K562 (cell line): Measurements from ENCODE around the gene EIF5B. TPM values are rescaled to one million over a fixed set of nuclear protein-coding genes. Genes with fewer than 3 reads are reported as not detected.

ENCODE experiments used
- CHD1 ChIP-seq: fragments of 200-600 bp; sonication (generic); IDR thresholded peaks from one replicate; pipeline ENCODE4 v1.6.1; 2012; ENCODE audit warnings: mild to moderate bottlenecking, moderate library complexity, low read length, inconsistent platforms
- EWSR1 ChIP-seq: fragments of 450-650 bp; IDR thresholded peaks from 2 replicates; pipeline ENCODE4 v1.6.1; 2018; ENCODE audit warnings: borderline replicate concordance, mild to moderate bottlenecking, low read depth, moderate library complexity; ENCODE audit not compliant: partially characterized antibody
- NFIX ChIP-seq: fragments of 250-450 bp; sonication (Bioruptor Pico); IDR thresholded peaks from 2 replicates; pipeline ENCODE4 v1.4.0; 2020; ENCODE audit warnings: low read depth, mild to moderate bottlenecking, moderate library complexity
- TAF9B ChIP-seq: fragments of 450-650 bp; IDR thresholded peaks from 2 replicates; pipeline ENCODE4 v1.6.1; 2018; ENCODE audit warnings: mild to moderate bottlenecking; ENCODE audit not compliant: partially characterized antibody
- TCF3 ChIP-seq: sonication (generic); formaldehyde crosslinking; IDR thresholded peaks from 2 replicates; pipeline ENCODE4 v1.4.0; 2020; ENCODE audit warnings: mild to moderate bottlenecking, missing genetic modification reagents
- THRAP3 ChIP-seq: fragments of 450-650 bp; IDR thresholded peaks from 2 replicates; pipeline ENCODE4 v1.6.1; 2016; ENCODE audit warnings: mild to moderate bottlenecking, inconsistent platforms, borderline replicate concordance
- ZKSCAN1 ChIP-seq: fragments of 150-350 bp; IDR thresholded peaks from 2 replicates; pipeline ENCODE4 v1.6.1; 2016; ENCODE audit warnings: low read depth, low read length
- ZNF134 ChIP-seq: fragments of 250-450 bp; sonication (Bioruptor Pico); conservative IDR thresholded peaks from 2 replicates; pipeline ENCODE4 v1.4.0; 2020
- ZNF507 ChIP-seq: conservative IDR thresholded peaks from 2 replicates; pipeline ENCODE4 v1.6.1; 2017; ENCODE audit warnings: missing genetic modification characterization, missing compliant biosample characterization
- polyA plus RNA-seq, 8 experiments: library from polyadenylated mRNA; depleted of rRNA in 4 of 8; stranded (reverse) in 5 of 8; unstranded in 3 of 8; fragments of >200 nt; fragmentation: Nextera tagmentation in 2 of 8; fragmentation: Illumina TruSeq in 1 of 8; extraction: Ambion mirVana in 2 of 8; extraction: Trizol in 1 of 8; gene quantifications; 2 replicates each; pipeline versions ENCODE4 v1.2.1 to v1.2.3, GENCODE V29; 2011 to 2014; ENCODE audit warnings: inconsistent platforms in 1 of 8, missing spikeins in 1 of 8
- total RNA-seq, 7 experiments: library from RNA; depleted of rRNA in 6 of 7; stranded (reverse); fragments of >200 nt in 6 of 7; fragmentation: Illumina TruSeq in 2 of 7; extraction: Trizol in 2 of 7; gene quantifications; 2 replicates each; pipeline versions ENCODE4 v1.2.1 to v1.2.3, GENCODE V29; 2011 to 2021; ENCODE audit warnings: low replicate concordance in 1 of 7
- TF ChIP-seq, protein P1 (sequence below): fragments of 450-650 bp; formaldehyde crosslinking; IDR thresholded peaks from 2 replicates; pipeline ENCODE4 v1.4.0; 2020; ENCODE audit warnings: mild to moderate bottlenecking
- TF ChIP-seq, protein P2 (sequence below): fragments of 150-350 bp; IDR thresholded peaks from 2 replicates; pipeline ENCODE4 v1.6.1; 2014; ENCODE audit warnings: low read depth, mild to moderate bottlenecking, low read length, borderline replicate concordance
- TF ChIP-seq, protein P3 (sequence below), 2 experiments: fragments of 450-650 bp in 1 of 2; sonication (generic) in 1 of 2; formaldehyde crosslinking; conservative IDR thresholded peaks; 2 replicates each; pipeline versions ENCODE4 v1.4.0 to v1.8.1; 2020 to 2022; ENCODE audit warnings: mild to moderate bottlenecking in 1 of 2, missing genetic modification reagents in 1 of 2
- TF ChIP-seq, protein P4 (sequence below): sonication (generic); formaldehyde crosslinking; IDR thresholded peaks from 2 replicates; pipeline ENCODE4 v1.8.1; 2023; ENCODE audit warnings: missing genetic modification reagents, mild to moderate bottlenecking, borderline replicate concordance

EIF5B gene
- total and polyA plus RNA-seq, 9 of the 15 experiments (the other 6 are each of a cell fraction or from before 2014, with no cell fraction given) = 26.5 to 143 (median 47.7) TPM

DNA sequence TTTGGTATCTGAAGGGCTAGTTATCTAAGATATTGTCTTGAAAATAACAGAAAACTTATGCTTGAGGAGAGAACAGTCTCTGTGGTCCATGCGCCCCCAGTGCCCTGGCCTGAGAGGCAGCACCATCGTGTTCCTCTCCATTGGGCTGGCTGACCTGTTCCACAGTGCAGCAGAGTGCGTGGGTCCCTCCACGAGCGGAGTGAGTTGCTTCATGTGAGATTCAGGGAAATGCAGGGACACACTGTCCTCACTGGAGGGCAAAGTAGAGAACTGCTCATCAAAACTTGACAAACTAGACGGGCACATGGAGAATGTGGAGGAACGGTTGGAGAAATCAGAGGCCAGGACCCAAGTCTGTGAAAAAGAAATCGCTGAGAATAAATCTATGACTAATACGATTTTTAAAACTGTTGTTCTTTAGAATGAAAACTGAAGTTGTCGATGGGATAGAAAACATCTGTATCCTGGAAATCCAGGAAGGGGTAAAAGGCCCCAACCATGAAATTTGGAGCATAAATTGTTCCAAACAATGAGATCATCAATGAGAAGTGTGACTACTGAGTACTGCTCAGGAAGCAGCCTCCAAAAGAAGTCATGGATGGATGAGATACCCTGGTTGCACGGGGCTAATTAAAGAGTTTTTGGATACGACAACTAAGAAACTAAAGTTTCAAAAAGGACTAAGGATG, 94.5 kb downstream of the EIF5B start (continued):
- TF ChIP-seq, protein P1, sequence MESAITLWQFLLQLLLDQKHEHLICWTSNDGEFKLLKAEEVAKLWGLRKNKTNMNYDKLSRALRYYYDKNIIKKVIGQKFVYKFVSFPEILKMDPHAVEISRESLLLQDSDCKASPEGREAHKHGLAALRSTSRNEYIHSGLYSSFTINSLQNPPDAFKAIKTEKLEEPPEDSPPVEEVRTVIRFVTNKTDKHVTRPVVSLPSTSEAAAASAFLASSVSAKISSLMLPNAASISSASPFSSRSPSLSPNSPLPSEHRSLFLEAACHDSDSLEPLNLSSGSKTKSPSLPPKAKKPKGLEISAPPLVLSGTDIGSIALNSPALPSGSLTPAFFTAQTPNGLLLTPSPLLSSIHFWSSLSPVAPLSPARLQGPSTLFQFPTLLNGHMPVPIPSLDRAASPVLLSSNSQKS = no peak
- TF ChIP-seq CHD1 = no peak
- TF ChIP-seq TAF9B = no peak
- no peak for TF ChIP-seq TCF3 (CRISPR knock-in tag)
- TF ChIP-seq, protein P2, sequence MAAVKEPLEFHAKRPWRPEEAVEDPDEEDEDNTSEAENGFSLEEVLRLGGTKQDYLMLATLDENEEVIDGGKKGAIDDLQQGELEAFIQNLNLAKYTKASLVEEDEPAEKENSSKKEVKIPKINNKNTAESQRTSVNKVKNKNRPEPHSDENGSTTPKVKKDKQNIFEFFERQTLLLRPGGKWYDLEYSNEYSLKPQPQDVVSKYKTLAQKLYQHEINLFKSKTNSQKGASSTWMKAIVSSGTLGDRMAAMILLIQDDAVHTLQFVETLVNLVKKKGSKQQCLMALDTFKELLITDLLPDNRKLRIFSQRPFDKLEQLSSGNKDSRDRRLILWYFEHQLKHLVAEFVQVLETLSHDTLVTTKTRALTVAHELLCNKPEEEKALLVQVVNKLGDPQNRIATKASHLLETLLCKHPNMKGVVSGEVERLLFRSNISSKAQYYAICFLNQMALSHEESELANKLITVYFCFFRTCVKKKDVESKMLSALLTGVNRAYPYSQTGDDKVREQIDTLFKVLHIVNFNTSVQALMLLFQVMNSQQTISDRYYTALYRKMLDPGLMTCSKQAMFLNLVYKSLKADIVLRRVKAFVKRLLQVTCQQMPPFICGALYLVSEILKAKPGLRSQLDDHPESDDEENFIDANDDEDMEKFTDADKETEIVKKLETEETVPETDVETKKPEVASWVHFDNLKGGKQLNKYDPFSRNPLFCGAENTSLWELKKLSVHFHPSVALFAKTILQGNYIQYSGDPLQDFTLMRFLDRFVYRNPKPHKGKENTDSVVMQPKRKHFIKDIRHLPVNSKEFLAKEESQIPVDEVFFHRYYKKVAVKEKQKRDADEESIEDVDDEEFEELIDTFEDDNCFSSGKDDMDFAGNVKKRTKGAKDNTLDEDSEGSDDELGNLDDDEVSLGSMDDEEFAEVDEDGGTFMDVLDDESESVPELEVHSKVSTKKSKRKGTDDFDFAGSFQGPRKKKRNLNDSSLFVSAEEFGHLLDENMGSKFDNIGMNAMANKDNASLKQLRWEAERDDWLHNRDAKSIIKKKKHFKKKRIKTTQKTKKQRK = no peak
- TF ChIP-seq, protein P3, sequence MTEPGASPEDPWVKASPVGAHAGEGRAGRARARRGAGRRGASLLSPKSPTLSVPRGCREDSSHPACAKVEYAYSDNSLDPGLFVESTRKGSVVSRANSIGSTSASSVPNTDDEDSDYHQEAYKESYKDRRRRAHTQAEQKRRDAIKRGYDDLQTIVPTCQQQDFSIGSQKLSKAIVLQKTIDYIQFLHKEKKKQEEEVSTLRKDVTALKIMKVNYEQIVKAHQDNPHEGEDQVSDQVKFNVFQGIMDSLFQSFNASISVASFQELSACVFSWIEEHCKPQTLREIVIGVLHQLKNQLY (CRISPR knock-in tag; conservative IDR thresholded peaks at IDR 0.05) = no peak
- no peak for TF ChIP-seq NFIX (CRISPR knock-in tag)
- no peak for TF ChIP-seq EWSR1
- no peak for TF ChIP-seq THRAP3
- no peak for TF ChIP-seq ZNF507
- TF ChIP-seq ZKSCAN1 = no peak
- TF ChIP-seq ZNF134 (CRISPR knock-in tag) = no peak
- TF ChIP-seq, protein P4, sequence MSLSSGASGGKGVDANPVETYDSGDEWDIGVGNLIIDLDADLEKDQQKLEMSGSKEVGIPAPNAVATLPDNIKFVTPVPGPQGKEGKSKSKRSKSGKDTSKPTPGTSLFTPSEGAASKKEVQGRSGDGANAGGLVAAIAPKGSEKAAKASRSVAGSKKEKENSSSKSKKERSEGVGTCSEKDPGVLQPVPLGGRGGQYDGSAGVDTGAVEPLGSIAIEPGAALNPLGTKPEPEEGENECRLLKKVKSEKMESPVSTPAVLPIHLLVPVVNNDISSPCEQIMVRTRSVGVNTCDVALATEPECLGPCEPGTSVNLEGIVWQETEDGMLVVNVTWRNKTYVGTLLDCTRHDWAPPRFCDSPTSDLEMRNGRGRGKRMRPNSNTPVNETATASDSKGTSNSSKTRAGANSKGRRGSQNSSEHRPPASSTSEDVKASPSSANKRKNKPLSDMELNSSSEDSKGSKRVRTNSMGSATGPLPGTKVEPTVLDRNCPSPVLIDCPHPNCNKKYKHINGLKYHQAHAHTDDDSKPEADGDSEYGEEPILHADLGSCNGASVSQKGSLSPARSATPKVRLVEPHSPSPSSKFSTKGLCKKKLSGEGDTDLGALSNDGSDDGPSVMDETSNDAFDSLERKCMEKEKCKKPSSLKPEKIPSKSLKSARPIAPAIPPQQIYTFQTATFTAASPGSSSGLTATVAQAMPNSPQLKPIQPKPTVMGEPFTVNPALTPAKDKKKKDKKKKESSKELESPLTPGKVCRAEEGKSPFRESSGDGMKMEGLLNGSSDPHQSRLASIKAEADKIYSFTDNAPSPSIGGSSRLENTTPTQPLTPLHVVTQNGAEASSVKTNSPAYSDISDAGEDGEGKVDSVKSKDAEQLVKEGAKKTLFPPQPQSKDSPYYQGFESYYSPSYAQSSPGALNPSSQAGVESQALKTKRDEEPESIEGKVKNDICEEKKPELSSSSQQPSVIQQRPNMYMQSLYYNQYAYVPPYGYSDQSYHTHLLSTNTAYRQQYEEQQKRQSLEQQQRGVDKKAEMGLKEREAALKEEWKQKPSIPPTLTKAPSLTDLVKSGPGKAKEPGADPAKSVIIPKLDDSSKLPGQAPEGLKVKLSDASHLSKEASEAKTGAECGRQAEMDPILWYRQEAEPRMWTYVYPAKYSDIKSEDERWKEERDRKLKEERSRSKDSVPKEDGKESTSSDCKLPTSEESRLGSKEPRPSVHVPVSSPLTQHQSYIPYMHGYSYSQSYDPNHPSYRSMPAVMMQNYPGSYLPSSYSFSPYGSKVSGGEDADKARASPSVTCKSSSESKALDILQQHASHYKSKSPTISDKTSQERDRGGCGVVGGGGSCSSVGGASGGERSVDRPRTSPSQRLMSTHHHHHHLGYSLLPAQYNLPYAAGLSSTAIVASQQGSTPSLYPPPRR (CRISPR knock-in tag) = no peak
